ENCODE data around the gene RNF5. TPM values are rescaled to one million over a fixed set of nuclear protein-coding genes. Genes with fewer than 3 reads are reported as not detected.

The RNF5 gene
- total RNA-seq, 2 donors from 2014 or later = 43.2 to 46.7 TPM

DNA sequence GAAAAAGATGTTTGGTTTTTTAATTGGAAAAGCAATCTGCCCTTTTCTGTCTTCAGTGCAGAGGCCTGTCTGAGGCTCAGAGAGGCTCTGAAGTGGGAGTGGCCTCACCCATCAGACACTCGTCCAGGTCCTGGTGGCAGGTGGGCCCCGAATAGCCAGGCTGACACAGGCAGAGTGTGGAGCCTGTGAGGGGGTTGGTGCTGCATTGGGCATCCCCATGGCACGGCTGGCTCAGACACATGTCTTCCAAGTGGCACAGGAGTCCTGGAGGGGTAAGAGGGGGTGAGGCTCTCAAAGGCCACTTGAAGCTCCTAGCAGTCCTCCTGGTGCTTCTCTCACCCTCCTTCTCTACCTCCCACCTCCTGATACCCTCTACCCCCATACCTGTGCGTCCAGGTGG is 41.8 kb downstream of the RNF5 start:
- no peak for DNase-seq (ENCODE audit: low spot score)
- intact Hi-C loops (cut with DNase I) = no loop called here

DNA sequence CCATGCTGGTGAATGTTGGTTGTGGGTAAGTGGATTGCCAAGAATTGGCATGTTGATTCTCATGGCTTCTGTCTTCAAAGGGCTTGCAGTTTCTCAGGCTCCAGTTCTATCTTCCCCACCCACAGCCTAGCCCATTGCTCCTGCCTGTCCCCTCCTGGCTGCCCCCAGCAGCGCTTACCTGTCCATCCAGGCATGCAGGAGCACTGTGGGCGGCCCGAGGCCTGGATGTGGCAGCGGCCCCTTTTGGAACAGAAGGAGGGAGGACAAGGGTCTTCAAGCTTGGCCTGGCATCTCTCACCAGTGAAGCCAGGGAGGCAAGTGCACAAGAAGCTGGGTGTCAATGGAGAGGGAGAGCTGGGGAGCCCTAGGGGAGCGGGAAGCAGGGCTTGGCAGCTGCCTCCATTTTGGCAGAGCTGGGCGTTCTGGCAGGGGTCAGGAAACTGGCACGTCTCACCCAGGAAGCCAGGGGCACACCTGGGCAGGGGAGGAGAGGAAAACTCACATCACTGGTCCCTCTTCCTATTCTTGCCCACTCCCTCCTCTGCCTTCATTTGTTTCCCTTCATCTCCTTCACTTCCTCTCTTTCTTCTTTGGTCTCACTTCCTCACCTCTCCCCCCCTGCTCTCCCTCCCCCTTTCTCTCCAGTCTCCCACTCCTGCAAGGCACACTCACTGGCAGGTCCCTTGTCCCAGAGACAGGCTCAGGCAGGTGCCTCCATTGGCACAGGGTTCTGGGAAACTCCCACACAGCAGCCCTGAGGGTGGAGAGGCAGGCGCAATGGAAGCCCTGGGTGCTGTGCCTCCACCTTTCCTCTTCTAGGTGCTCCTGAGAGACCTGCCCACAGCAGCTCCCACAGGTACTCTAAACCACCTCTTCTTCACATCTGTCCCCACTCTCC is 44.4 kb downstream of the RNF5 start:
- DNase-seq (ENCODE audit: low spot score) = no peak
- intact Hi-C loops (cut with DNase I) = no loop called here

DNA sequence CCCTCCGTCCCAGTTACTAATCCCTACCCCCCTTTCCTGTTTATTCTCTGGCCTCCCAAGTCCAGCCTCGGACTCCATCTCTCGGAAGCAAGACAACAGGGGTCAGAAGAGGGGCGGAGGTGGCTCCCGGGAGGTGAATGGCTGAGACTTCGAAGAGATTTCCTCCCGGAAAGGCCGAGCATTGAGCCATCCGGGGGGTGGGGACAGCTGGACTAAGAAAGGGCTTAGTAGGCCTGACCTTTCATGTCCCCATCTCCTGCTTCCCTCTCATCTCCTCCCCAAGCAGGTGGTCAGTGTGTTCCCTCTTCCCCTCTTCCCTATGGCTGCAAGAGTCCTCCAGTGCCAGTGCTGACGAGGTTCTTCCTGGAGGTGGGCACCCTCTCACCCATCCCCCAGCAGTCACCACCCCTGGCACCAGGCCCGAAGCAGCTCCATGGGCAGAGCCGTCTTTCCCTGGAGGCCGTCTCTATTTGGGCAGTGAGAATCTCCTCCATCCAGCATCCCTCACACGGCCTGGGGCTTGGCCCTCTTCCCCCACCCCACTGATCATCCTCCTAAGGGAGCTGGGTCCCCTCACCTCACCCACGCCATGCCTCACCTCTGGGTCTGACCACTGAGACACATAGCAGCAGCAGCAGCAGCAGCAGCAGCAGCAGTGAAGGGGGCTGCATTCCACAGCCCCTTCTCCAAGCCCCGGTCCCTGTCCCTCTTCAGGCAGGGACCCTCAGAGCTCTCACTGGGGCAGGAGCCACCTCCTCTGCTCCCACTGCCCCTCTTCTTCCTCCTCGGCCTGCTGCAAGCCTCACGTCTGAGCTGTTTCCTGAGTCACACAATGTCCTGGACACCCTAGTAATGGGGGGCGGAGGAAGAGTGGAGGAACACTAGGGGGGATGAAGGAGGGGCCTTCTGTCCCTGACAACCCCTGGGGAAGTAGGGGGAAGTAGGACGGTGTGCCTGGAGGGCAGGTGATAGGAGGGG is 45.3 kb downstream of the RNF5 start, which contains the start of gene NOTCH4:
Gene NOTCH4, minus strand, starts transcription at position 810 of the 978 bp plus-strand sequence. Its CDS starts 139 bp downstream, at position 671.
- intact Hi-C loops (cut with DNase I) = no loop called here
- no peak for DNase-seq (ENCODE audit: low spot score)

DNA sequence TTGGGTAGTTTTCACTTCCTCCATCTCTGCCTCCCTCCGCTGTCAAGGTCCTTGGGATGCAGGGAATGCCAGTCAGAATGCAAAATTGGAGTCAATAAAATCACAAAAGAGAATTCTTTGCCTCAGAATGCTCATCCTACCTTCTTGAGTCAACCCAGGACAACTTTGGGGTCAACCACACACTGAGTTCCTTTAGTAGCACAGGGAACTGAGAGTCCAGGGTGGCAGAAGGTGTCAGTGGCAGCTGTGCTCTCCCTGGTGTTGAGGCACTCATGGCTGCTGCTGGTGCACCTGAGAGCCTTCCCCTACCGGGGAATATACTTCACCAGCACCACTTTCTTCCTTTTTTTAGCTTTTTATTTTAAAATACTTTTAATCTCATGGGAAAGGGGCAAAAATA is 46.5 kb downstream of the RNF5 start:
- intact Hi-C loops (cut with DNase I) = no loop called here

DNA sequence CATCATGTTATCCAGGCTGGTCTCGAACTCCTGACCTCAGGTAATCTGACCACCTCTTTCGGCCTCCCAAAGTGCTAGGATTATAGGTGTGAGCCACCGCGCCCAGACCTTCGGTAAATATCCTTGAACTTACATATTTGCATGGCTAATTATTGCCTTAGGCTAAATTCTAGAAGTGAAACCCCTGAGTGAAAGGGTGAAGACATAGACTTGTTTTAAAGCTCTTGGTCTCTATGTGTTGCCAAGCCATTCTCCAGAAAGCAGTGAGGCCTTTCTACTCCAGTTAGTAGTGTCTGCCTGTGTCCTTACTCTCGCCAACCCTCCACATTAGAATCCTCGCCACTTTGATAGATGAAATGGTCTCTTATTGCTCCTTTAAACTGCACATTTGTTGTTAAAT is 48.2 kb downstream of the RNF5 start:
- intact Hi-C loops (cut with DNase I) = no loop called here
- DNase-seq (ENCODE audit: low spot score) = no peak

More for the DNA sequence above, 46.5 kb downstream of the RNF5 start:
- DNase-seq (ENCODE audit: low spot score) = no peak

Small RNAs within 50 kb of the gene (microRNA-seq; reads per million reads assigned to microRNA genes)
- 0.78 to 1.9 reads per million in 2 donors for gene MIR6721 (ENCODE audit: borderline microRNAs expressed in 2 of 2)
- 0 to 0.26 reads per million in 2 donors for gene MIR6833 (ENCODE audit: borderline microRNAs expressed in 2 of 2)

Other genes with a start within 250 kb of the RNF5 start
- gene CFB, start 232.3 kb upstream of the RNF5 start, total RNA-seq = 10 to 100 TPM; 35.8 to 83.3 TPM
- gene NELFE, start 219.4 kb upstream of the RNF5 start, total RNA-seq = 10 to 100 TPM; 41.6 to 52.0 TPM
- gene SKIC2, start 219.2 kb upstream of the RNF5 start, total RNA-seq = 10 to 100 TPM; 41.6 to 42.9 TPM
- gene DXO, start 206.3 kb upstream of the RNF5 start, total RNA-seq = 10 to 100 TPM; 14.5 to 15.5 TPM
- gene C4A, start 196.3 kb upstream of the RNF5 start, total RNA-seq = 10 to 100 TPM; 27.5 to 51.7 TPM
- gene C4B, start 163.6 kb upstream of the RNF5 start, total RNA-seq = 100 to 1,000 TPM in 1 of 2 donors, 10 to 100 TPM in 1; 45.4 to 121 TPM
- 1 to 10 TPM in 1 of 2 donors, under 1 TPM in 1; 0.56 to 2.5 TPM for gene CYP21A2, start 140.0 kb upstream of the RNF5 start, total RNA-seq
- gene TNXB, start 69.1 kb upstream of the RNF5 start, total RNA-seq = 100 to 1,000 TPM; 189 to 407 TPM
- gene ATF6B, start 50.2 kb upstream of the RNF5 start, total RNA-seq = 10 to 100 TPM; 39.0 to 63.1 TPM
- gene FKBPL, start 48.1 kb upstream of the RNF5 start, total RNA-seq = 1 to 10 TPM; 2.0 to 2.8 TPM
- 1 to 10 TPM; 2.6 to 3.6 TPM for gene PRRT1, start 26.5 kb upstream of the RNF5 start, total RNA-seq
- gene PPT2, start 24.3 kb upstream of the RNF5 start, total RNA-seq = 10 to 100 TPM; 14.2 to 18.4 TPM
- gene EGFL8, start 13.8 kb upstream of the RNF5 start, total RNA-seq = 10 to 100 TPM; 16.9 to 19.2 TPM
- gene AGPAT1, start 2.3 kb upstream of the RNF5 start, total RNA-seq = 10 to 100 TPM; 42.0 to 53.3 TPM
- 1 to 10 TPM; 4.6 to 7.3 TPM for gene AGER, start 5.8 kb downstream of the RNF5 start, total RNA-seq
- 10 to 100 TPM; 49.4 to 53.1 TPM for gene PBX2, start 11.8 kb downstream of the RNF5 start, total RNA-seq
- 10 to 100 TPM; 15.4 to 22.1 TPM for gene GPSM3, start 14.2 kb downstream of the RNF5 start, total RNA-seq
- 10 to 100 TPM; 17.3 to 24.1 TPM for gene NOTCH4, start 45.7 kb downstream of the RNF5 start, total RNA-seq
- not detected for gene TSBP1, start 193.5 kb downstream of the RNF5 start, total RNA-seq
- not detected for gene BTNL2, start 228.8 kb downstream of the RNF5 start, total RNA-seq